Progenitor cell of endocrine pancreas (in vitro differentiated cells): ENCODE results near the gene MPP3. TPM values are rescaled to one million over a fixed set of nuclear protein-coding genes. Genes with fewer than 3 reads are reported as not detected.

Experiments used
- DNase-seq: peaks from one replicate; pipeline ENCODE4 v3.0.0; 2021; ENCODE audit warnings: low spot score; ENCODE audit not compliant: unreplicated experiment
- H3K27ac Mint-ChIP-seq: 2 replicates; pipeline ENCODE4 v1.8.0; 2021; ENCODE audit warnings: mild to moderate bottlenecking, moderate library complexity, mixed read lengths
- H3K27me3 Mint-ChIP-seq: 2 replicates; pipeline ENCODE4 v1.8.0; 2021; ENCODE audit warnings: mixed read lengths
- H3K36me3 Mint-ChIP-seq: 2 replicates; pipeline ENCODE4 v1.8.0; 2022; ENCODE audit warnings: mixed read lengths; ENCODE audit not compliant: insufficient read depth
- H3K4me1 Mint-ChIP-seq: 2 replicates; pipeline ENCODE4 v1.8.0; 2021; ENCODE audit warnings: low read depth, mixed read lengths
- H3K4me3 Mint-ChIP-seq: 2 replicates; pipeline ENCODE4 v1.8.0; 2021; ENCODE audit warnings: low read depth, mild to moderate bottlenecking, moderate library complexity, mixed read lengths
- H3K9me3 Mint-ChIP-seq: 2 replicates; pipeline ENCODE4 v1.8.0; 2021; ENCODE audit warnings: low read depth, mixed read lengths
- CTCF ChIP-seq: fragments of 200-600 bp; sonication (generic); IDR thresholded peaks from one replicate; pipeline ENCODE4 v1.5.0; 2021; ENCODE audit warnings: antibody characterized with exemption, mild to moderate bottlenecking; ENCODE audit not compliant: unreplicated experiment
- total RNA-seq: library from RNA; stranded (reverse); gene quantifications from 2 replicates; pipeline ENCODE4 v1.2.1, GENCODE V29; 2021

Gene MPP3
- total RNA-seq, 1 donor from 2014 or later, result 12.6 TPM

DNA sequence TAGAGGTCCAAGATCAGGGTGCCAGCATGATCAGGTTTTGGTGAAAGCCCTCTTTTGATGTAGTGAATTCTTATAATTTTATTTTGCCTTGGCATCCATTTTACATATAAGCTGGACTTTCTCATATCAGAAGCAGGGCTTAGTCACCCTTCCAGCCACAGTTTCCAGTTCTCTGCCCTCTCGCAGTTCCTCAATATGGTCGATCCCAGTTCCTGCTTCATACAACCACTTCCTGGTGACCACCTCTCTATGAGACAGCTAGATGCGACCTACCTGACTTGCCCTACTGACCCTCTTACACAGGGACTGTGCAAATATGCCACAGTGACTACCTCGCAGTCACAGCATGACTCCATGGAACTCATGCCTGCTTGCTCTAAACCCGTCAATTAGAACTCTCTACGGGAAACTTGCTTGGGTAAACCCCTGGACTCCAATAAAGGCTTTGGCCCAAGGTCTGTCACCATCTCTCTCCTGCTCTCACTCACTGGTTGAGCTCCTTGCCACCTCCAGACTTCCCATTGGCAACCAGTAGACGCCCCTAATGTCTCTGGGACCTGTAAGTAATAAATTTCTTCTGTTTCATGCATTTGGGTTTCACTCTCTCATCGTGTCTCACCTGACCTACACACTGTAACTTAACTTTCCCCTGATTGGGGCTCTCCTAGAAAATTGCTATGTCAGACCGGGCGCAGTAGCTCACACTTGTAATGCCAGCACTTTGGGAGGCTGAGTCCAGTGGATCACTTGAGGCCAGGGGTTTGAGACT lies 35.5 kb upstream of the MPP3 start:
- H3K4me1 Mint-ChIP-seq, result no peaks in the 10 kb centered on the region
- no peaks in the 10 kb centered on the region for H3K9me3 Mint-ChIP-seq
- H3K27ac Mint-ChIP-seq, result no peak overlapping the region
- DNase-seq, result no peak
- no peak for TF ChIP-seq CTCF
- H3K27me3 Mint-ChIP-seq, result peaks cover 27% of the 10 kb centered on the region
- no peaks in the 10 kb centered on the region for H3K36me3 Mint-ChIP-seq
- no peak overlapping the region for H3K4me3 Mint-ChIP-seq

- H3K4me3 Mint-ChIP-seq, result no peak overlapping the region
- no peak for DNase-seq
- H3K27ac Mint-ChIP-seq, result no peak overlapping the region
- no peak for TF ChIP-seq CTCF
- H3K9me3 Mint-ChIP-seq, result no peaks in the 10 kb centered on the region
- H3K27me3 Mint-ChIP-seq, result peaks cover 21% of the 10 kb centered on the region
- no peaks in the 10 kb centered on the region for H3K36me3 Mint-ChIP-seq
- H3K4me1 Mint-ChIP-seq, result no peaks in the 10 kb centered on the region
Observed at GRCh38 chr17:43864161-43864984, 31.4 kb upstream of the MPP3 start.

GRCh38 chr17:43861960-43862359 lies 29.0 kb upstream of the MPP3 start:
- H3K27ac Mint-ChIP-seq, result no peak overlapping the region
- H3K4me1 Mint-ChIP-seq, result no peaks in the 10 kb centered on the region
- H3K27me3 Mint-ChIP-seq, result peaks cover 7% of the 10 kb centered on the region
- no peaks in the 10 kb centered on the region for H3K9me3 Mint-ChIP-seq
- no peaks in the 10 kb centered on the region for H3K36me3 Mint-ChIP-seq
- no peak for DNase-seq
- no peak overlapping the region for H3K4me3 Mint-ChIP-seq
- no peak for TF ChIP-seq CTCF

- no peaks in the 10 kb centered on the region for H3K4me1 Mint-ChIP-seq
- H3K4me3 Mint-ChIP-seq, result no peak overlapping the region
- no peak for DNase-seq
- no peak for TF ChIP-seq CTCF
- no peaks in the 10 kb centered on the region for H3K36me3 Mint-ChIP-seq
- H3K27ac Mint-ChIP-seq, result no peak overlapping the region
- H3K9me3 Mint-ChIP-seq, result no peaks in the 10 kb centered on the region
- peaks cover 4% of the 10 kb centered on the region for H3K27me3 Mint-ChIP-seq
Observed at GRCh38 chr17:43860927-43861622, 28.1 kb upstream of the MPP3 start.

DNA sequence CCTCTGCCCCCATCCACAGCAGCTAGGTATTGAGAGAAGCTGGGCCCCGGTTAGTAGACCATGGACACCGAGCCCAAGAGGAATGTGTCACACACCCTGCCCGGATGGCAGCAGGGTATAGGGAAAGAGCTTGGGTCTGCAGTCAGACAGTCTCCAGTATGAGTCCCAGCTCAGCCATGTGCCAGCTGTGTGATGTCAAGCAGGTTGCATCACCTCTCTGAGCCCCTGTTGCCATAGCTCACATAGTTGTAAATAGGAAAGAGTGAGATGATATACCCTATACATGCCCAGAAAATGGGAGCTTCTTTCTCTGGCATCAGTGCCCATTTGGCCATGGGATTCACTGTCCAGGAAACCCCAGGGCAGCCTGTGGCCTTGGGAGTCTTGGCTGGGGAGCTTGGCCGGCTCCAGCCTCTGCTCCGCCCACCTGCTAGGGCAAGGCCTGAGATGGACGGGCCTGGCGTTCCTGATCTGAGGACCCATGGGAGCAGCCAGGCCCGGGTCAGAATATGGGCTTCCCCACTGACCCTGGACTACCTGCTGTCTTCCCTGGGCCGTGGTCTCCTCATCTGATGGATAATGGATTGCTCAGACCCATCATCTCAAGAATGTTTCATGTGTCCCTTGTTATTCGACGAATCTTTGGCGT lies 27.3 kb upstream of the MPP3 start:
- Mint-ChIP-seq H3K27me3 (peaks cover 7% of the 10 kb centered on the region), H3K4me1 (no peaks in the 10 kb centered on the region), H3K36me3 (no peaks in the 10 kb centered on the region), H3K9me3 (no peaks in the 10 kb centered on the region), H3K4me3 (no peak overlapping the region), H3K27ac (no peak overlapping the region)
- DNase-seq, result no peak
- no peak for TF ChIP-seq CTCF
